ENCODE results near the gene TMEM245.

DNA sequence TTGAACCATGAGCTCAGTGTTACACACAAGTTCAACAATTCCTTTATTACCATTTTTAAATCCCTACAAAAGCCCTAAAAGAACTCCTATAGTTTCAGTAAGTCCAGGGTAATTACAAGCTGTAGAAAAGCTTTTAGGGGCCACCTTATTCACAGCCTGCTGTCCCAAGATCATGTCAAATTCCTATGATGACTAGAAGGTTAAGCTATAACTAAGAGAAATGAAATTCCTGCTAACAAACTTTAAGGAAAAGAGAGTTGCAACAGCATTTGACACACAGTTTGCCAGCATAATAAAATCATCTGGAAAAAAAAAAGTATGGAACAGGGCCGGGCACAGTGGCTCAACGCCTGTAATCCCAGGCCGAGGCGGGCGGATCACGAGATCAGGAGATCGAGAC, 31.5 kb downstream of the TMEM245 start:
- TF ChIP-seq, protein P1, sequence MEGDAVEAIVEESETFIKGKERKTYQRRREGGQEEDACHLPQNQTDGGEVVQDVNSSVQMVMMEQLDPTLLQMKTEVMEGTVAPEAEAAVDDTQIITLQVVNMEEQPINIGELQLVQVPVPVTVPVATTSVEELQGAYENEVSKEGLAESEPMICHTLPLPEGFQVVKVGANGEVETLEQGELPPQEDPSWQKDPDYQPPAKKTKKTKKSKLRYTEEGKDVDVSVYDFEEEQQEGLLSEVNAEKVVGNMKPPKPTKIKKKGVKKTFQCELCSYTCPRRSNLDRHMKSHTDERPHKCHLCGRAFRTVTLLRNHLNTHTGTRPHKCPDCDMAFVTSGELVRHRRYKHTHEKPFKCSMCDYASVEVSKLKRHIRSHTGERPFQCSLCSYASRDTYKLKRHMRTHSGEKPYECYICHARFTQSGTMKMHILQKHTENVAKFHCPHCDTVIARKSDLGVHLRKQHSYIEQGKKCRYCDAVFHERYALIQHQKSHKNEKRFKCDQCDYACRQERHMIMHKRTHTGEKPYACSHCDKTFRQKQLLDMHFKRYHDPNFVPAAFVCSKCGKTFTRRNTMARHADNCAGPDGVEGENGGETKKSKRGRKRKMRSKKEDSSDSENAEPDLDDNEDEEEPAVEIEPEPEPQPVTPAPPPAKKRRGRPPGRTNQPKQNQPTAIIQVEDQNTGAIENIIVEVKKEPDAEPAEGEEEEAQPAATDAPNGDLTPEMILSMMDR (IDR thresholded peaks at IDR 0.05; ENCODE audit: low read length), result no peak
- no peak for TF ChIP-seq EZH2 (IDR thresholded peaks at IDR 0.05; ENCODE audit: borderline replicate concordance, low read length)

All from OCI-LY1 (cell line).